ENCODE data around the gene SLC25A45. TPM values are rescaled to one million over a fixed set of nuclear protein-coding genes. Genes with fewer than 3 reads are reported as not detected.
A peak's percentile ranks its signal among the peaks of the same experiment; 100 is the strongest.

Gene SLC25A45
- total RNA-seq, 2 experiments from 2014 or later, result 24.5 to 28.2 TPM

GRCh38 chr11:65401073-65401802, 18.8 kb upstream of the SLC25A45 start:
- no peak overlapping the region for H3K27ac Mint-ChIP-seq
- peaks cover 4% of the 10 kb centered on the region for H3K4me1 Mint-ChIP-seq (ENCODE audit: low read depth)
- no peaks in the 10 kb centered on the region for H3K9me3 Mint-ChIP-seq (ENCODE audit: insufficient read depth)
- POLR2A ChIA-PET, result interaction anchor here (0.6 kb wide), 1 partner anchor 13 kb away, joined by 3 read pairs; no protein-coding TSS in a partner anchor
- no peak overlapping the region for H3K4me3 Mint-ChIP-seq
- no peak for DNase-seq
- H3K27me3 Mint-ChIP-seq (ENCODE audit: low read depth), result no peaks in the 10 kb centered on the region
- peaks cover 39% of the 10 kb centered on the region for H3K36me3 Mint-ChIP-seq (ENCODE audit: low read depth)
- ATAC-seq, result no peak
- CTCF ChIA-PET, result no interaction called here

GRCh38 chr11:65400307-65401072, 18.0 kb upstream of the SLC25A45 start:
- H3K4me1 Mint-ChIP-seq (ENCODE audit: low read depth), result peaks cover 4% of the 10 kb centered on the region
- H3K4me3 Mint-ChIP-seq, result no peak overlapping the region
- DNase-seq (no peak), ATAC-seq (no peak)
- H3K36me3 Mint-ChIP-seq (ENCODE audit: low read depth), result peaks cover 36% of the 10 kb centered on the region
- H3K27me3 Mint-ChIP-seq (ENCODE audit: low read depth), result no peaks in the 10 kb centered on the region
- CTCF ChIA-PET, result no interaction called here
- POLR2A ChIA-PET, result no interaction called here
- H3K9me3 Mint-ChIP-seq (ENCODE audit: insufficient read depth), result no peaks in the 10 kb centered on the region
- no peak overlapping the region for H3K27ac Mint-ChIP-seq

GRCh38 chr11:65399845-65400244, 17.4 kb upstream of the SLC25A45 start:
- no peaks in the 10 kb centered on the region for H3K27me3 Mint-ChIP-seq (ENCODE audit: low read depth)
- H3K4me3 Mint-ChIP-seq, result no peak overlapping the region
- peaks cover 34% of the 10 kb centered on the region for H3K36me3 Mint-ChIP-seq (ENCODE audit: low read depth)
- DNase-seq (no peak), ATAC-seq (no peak)
- no peak overlapping the region for H3K27ac Mint-ChIP-seq
- no peaks in the 10 kb centered on the region for H3K9me3 Mint-ChIP-seq (ENCODE audit: insufficient read depth)
- ChIA-PET POLR2A (no interaction called here), CTCF (no interaction called here)
- H3K4me1 Mint-ChIP-seq (ENCODE audit: low read depth), result peaks cover 4% of the 10 kb centered on the region

GRCh38 chr11:65399249-65399648, 16.8 kb upstream of the SLC25A45 start:
- Mint-ChIP-seq H3K4me1 (ENCODE audit: low read depth) (peaks cover 4% of the 10 kb centered on the region), H3K27ac (no peak overlapping the region), H3K4me3 (no peak overlapping the region), H3K9me3 (ENCODE audit: insufficient read depth) (no peaks in the 10 kb centered on the region), H3K27me3 (ENCODE audit: low read depth) (no peaks in the 10 kb centered on the region), H3K36me3 (ENCODE audit: low read depth) (peaks cover 34% of the 10 kb centered on the region)
- ChIA-PET CTCF (no interaction called here), POLR2A (no interaction called here)
- DNase-seq, result no peak
- no peak for ATAC-seq

- CTCF ChIA-PET, result no interaction called here
- Mint-ChIP-seq H3K9me3 (ENCODE audit: insufficient read depth) (no peaks in the 10 kb centered on the region), H3K4me1 (ENCODE audit: low read depth) (peaks cover under 1% of the 10 kb centered on the region), H3K36me3 (ENCODE audit: low read depth) (peaks cover 32% of the 10 kb centered on the region), H3K27ac (no peak overlapping the region), H3K27me3 (ENCODE audit: low read depth) (no peaks in the 10 kb centered on the region), H3K4me3 (no peak overlapping the region)
- POLR2A ChIA-PET, result no interaction called here
- DNase-seq, result no peak
- no peak for ATAC-seq
Observed at GRCh38 chr11:65398362-65398910, 16.0 kb upstream of the SLC25A45 start.

GRCh38 chr11:65396769-65397745, 14.6 kb upstream of the SLC25A45 start:
- Mint-ChIP-seq H3K27me3 (ENCODE audit: low read depth) (no peaks in the 10 kb centered on the region), H3K4me1 (ENCODE audit: low read depth) (peaks cover 4% of the 10 kb centered on the region), H3K4me3 (no peak overlapping the region), H3K27ac (peak overlapping the region; percentile 52), H3K36me3 (ENCODE audit: low read depth) (peaks cover 35% of the 10 kb centered on the region), H3K9me3 (ENCODE audit: insufficient read depth) (no peaks in the 10 kb centered on the region)
- POLR2A ChIA-PET, result interaction anchor here (0.7 to 1.5 kb wide), 3 partner anchors 22 to 108 kb away, joined by 3 to 7 read pairs (median 4); partner anchors contain the start of gene MALAT1
- CTCF ChIA-PET, result no interaction called here
- DNase-seq (no peak), ATAC-seq (no peak)

- ChIA-PET CTCF (no interaction called here), POLR2A (interaction anchor here (1.0 to 1.5 kb wide), 2 partner anchors 103 to 109 kb away, joined by 3 to 4 read pairs; partner anchors contain the start of gene MALAT1)
- no peak overlapping the region for H3K4me3 Mint-ChIP-seq
- ATAC-seq (no peak), DNase-seq (no peak)
- peaks cover 41% of the 10 kb centered on the region for H3K36me3 Mint-ChIP-seq (ENCODE audit: low read depth)
- H3K9me3 Mint-ChIP-seq (ENCODE audit: insufficient read depth), result no peaks in the 10 kb centered on the region
- H3K27me3 Mint-ChIP-seq (ENCODE audit: low read depth), result no peaks in the 10 kb centered on the region
- no peak overlapping the region for H3K27ac Mint-ChIP-seq
- H3K4me1 Mint-ChIP-seq (ENCODE audit: low read depth), result peaks cover 6% of the 10 kb centered on the region
Observed at GRCh38 chr11:65395961-65396530, 13.6 kb upstream of the SLC25A45 start.

- Mint-ChIP-seq H3K4me1 (ENCODE audit: low read depth) (peaks cover 25% of the 10 kb centered on the region), H3K27me3 (ENCODE audit: low read depth) (no peaks in the 10 kb centered on the region), H3K36me3 (ENCODE audit: low read depth) (peaks cover 41% of the 10 kb centered on the region), H3K9me3 (ENCODE audit: insufficient read depth) (no peaks in the 10 kb centered on the region), H3K27ac (no peak overlapping the region), H3K4me3 (no peak overlapping the region)
- ATAC-seq, result no peak
- ChIA-PET CTCF (no interaction called here), POLR2A (interaction anchor here (0.7 to 1.9 kb wide), 2 partner anchors 9 to 105 kb away, joined by 3 to 7 read pairs; partner anchors contain the start of gene MALAT1)
- no peak for DNase-seq
Observed at GRCh38 chr11:65394125-65394536, 11.7 kb upstream of the SLC25A45 start.

- Mint-ChIP-seq H3K4me1 (ENCODE audit: low read depth) (peaks cover 30% of the 10 kb centered on the region), H3K36me3 (ENCODE audit: low read depth) (peaks cover 43% of the 10 kb centered on the region), H3K27ac (no peak overlapping the region), H3K4me3 (no peak overlapping the region), H3K27me3 (ENCODE audit: low read depth) (no peaks in the 10 kb centered on the region), H3K9me3 (ENCODE audit: insufficient read depth) (no peaks in the 10 kb centered on the region)
- no peak for ATAC-seq
- no peak for DNase-seq
- ChIA-PET POLR2A (interaction anchor here (1.9 kb wide), 1 partner anchor 106 kb away, joined by 7 read pairs; the partner anchor contains the start of gene MALAT1), CTCF (interaction anchor here (1.2 kb wide), 1 partner anchor 23 kb away, joined by 3 read pairs; no protein-coding TSS in a partner anchor)
Observed at GRCh38 chr11:65393513-65394079, 11.2 kb upstream of the SLC25A45 start.

- H3K36me3 Mint-ChIP-seq (ENCODE audit: low read depth), result peaks cover 43% of the 10 kb centered on the region
- POLR2A ChIA-PET, result interaction anchor here (0.8 to 1.9 kb wide), 2 partner anchors 106 to 114 kb away, joined by 4 to 7 read pairs; partner anchors contain the start of gene MALAT1
Observed at GRCh38 chr11:65392899-65393298, 10.5 kb upstream of the SLC25A45 start.

More at GRCh38 chr11:65392899-65393298, 10.5 kb upstream of the SLC25A45 start:
- no peak overlapping the region for H3K4me3 Mint-ChIP-seq
- ATAC-seq, result no peak
- DNase-seq, result no peak
- no peaks in the 10 kb centered on the region for H3K9me3 Mint-ChIP-seq (ENCODE audit: insufficient read depth)
- CTCF ChIA-PET, result interaction anchor here (1.2 kb wide), 1 partner anchor 23 kb away, joined by 3 read pairs; no protein-coding TSS in a partner anchor
- peaks cover 37% of the 10 kb centered on the region for H3K4me1 Mint-ChIP-seq (ENCODE audit: low read depth)
- H3K27ac Mint-ChIP-seq, result peak overlapping the region; percentile 16
- H3K27me3 Mint-ChIP-seq (ENCODE audit: low read depth), result no peaks in the 10 kb centered on the region
